Gastroesophageal sphincter (tissue), 3 donors: Measurements from ENCODE around the gene ATXN2.

Experiments
- EP300 ChIP-seq: sonication (generic); formaldehyde crosslinking; IDR thresholded peaks from one replicate; pipeline ENCODE4 v1.6.1; 2017; ENCODE audit warnings: antibody characterized with exemption, mild to moderate bottlenecking
- POLR2A ChIP-seq, 2 donors: fragments of 450-650 bp; IDR thresholded peaks; one replicate each; pipeline ENCODE4 v1.6.1; 2017; ENCODE audit warnings: antibody characterized with exemption in 2 of 2, mild to moderate bottlenecking in 2 of 2, moderate library complexity in 1 of 2
- TF ChIP-seq, protein P1 (sequence below), 4 experiments: fragments of 200-600 bp in 2 of 4; fragments of 450-650 bp in 2 of 4; sonication (generic) in 1 of 4; IDR thresholded peaks; one replicate each; pipeline ENCODE4 v1.5.1; 2017 to 2019; ENCODE audit warnings: antibody characterized with exemption in 4 of 4, mild to moderate bottlenecking in 2 of 4, moderate library complexity in 2 of 4

- TF ChIP-seq EP300: no peak
- TF ChIP-seq, protein P1, sequence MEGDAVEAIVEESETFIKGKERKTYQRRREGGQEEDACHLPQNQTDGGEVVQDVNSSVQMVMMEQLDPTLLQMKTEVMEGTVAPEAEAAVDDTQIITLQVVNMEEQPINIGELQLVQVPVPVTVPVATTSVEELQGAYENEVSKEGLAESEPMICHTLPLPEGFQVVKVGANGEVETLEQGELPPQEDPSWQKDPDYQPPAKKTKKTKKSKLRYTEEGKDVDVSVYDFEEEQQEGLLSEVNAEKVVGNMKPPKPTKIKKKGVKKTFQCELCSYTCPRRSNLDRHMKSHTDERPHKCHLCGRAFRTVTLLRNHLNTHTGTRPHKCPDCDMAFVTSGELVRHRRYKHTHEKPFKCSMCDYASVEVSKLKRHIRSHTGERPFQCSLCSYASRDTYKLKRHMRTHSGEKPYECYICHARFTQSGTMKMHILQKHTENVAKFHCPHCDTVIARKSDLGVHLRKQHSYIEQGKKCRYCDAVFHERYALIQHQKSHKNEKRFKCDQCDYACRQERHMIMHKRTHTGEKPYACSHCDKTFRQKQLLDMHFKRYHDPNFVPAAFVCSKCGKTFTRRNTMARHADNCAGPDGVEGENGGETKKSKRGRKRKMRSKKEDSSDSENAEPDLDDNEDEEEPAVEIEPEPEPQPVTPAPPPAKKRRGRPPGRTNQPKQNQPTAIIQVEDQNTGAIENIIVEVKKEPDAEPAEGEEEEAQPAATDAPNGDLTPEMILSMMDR (IDR thresholded peaks at IDR 0.05): no peak
- no peak for TF ChIP-seq POLR2A (IDR thresholded peaks at IDR 0.05)
These were observed 92.9 kb downstream of the ATXN2 start for GRCh38 chr12:111506260-111506659.
